ENCODE measurements around the gene ASIC2.

DNA sequence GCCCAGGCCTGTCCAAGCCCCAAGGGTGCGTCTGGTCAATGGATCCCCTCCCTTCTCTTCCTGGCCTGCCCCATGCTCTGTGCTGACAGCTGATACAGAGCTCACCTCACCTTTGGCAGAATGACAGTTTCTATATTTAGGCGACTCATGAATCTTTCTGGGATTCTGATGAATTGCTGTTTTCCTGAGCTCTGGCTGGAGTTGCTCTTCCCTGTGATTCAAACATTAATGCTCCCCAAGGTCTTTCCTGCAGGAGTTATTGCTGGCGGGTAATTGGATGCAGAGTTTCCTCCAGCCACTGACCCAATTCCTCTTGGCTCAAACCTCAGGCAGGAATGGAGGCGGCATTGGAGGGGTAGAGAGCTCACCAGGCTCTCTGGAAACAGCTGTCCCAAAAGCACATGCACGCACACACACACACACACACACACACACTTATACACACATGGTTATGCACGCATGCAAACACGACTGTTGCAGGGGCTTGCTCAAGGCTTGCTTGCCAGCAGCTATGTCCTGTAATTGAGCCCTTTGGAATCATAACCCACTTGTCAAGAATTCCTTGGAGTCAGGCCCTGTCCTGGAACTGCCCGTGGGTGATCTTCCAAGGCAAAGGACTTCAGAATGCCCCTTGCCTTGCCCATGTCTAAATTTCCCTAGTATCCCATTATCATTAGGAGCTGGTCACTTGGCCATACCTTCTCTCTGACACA lies 128.8 kb downstream of the ASIC2 start:
- TF ChIP-seq EGR1 (IDR thresholded peaks at IDR 0.05; ENCODE audit: low read depth) (no peak), EZH2 (IDR thresholded peaks at IDR 0.05) (no peak), TCF7L2 (IDR thresholded peaks at IDR 0.05; ENCODE audit: borderline replicate concordance, extremely low read depth, insufficient read depth, insufficient read length) (no peak), POLR2AphosphoS5 (IDR thresholded peaks at IDR 0.05; ENCODE audit: low read depth, low read length) (no peak), EZH2phosphoT487 (IDR thresholded peaks at IDR 0.05; ENCODE audit: borderline replicate concordance) (no peak)
- TF ChIP-seq, protein P1, sequence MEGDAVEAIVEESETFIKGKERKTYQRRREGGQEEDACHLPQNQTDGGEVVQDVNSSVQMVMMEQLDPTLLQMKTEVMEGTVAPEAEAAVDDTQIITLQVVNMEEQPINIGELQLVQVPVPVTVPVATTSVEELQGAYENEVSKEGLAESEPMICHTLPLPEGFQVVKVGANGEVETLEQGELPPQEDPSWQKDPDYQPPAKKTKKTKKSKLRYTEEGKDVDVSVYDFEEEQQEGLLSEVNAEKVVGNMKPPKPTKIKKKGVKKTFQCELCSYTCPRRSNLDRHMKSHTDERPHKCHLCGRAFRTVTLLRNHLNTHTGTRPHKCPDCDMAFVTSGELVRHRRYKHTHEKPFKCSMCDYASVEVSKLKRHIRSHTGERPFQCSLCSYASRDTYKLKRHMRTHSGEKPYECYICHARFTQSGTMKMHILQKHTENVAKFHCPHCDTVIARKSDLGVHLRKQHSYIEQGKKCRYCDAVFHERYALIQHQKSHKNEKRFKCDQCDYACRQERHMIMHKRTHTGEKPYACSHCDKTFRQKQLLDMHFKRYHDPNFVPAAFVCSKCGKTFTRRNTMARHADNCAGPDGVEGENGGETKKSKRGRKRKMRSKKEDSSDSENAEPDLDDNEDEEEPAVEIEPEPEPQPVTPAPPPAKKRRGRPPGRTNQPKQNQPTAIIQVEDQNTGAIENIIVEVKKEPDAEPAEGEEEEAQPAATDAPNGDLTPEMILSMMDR (IDR thresholded peaks at IDR 0.05 in 2 of 3, conservative IDR thresholded peaks at IDR 0.05 in 1 of 3; ENCODE audit: borderline replicate concordance in 1 of 3, insufficient read depth in 1 of 3, low read depth in 2 of 3, low read length in 2 of 3): no peak
- TF ChIP-seq, protein P2, sequence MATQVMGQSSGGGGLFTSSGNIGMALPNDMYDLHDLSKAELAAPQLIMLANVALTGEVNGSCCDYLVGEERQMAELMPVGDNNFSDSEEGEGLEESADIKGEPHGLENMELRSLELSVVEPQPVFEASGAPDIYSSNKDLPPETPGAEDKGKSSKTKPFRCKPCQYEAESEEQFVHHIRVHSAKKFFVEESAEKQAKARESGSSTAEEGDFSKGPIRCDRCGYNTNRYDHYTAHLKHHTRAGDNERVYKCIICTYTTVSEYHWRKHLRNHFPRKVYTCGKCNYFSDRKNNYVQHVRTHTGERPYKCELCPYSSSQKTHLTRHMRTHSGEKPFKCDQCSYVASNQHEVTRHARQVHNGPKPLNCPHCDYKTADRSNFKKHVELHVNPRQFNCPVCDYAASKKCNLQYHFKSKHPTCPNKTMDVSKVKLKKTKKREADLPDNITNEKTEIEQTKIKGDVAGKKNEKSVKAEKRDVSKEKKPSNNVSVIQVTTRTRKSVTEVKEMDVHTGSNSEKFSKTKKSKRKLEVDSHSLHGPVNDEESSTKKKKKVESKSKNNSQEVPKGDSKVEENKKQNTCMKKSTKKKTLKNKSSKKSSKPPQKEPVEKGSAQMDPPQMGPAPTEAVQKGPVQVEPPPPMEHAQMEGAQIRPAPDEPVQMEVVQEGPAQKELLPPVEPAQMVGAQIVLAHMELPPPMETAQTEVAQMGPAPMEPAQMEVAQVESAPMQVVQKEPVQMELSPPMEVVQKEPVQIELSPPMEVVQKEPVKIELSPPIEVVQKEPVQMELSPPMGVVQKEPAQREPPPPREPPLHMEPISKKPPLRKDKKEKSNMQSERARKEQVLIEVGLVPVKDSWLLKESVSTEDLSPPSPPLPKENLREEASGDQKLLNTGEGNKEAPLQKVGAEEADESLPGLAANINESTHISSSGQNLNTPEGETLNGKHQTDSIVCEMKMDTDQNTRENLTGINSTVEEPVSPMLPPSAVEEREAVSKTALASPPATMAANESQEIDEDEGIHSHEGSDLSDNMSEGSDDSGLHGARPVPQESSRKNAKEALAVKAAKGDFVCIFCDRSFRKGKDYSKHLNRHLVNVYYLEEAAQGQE (IDR thresholded peaks at IDR 0.05; ENCODE audit: low read depth): no peak
